H9 (cell line): ENCODE measurements around the gene ABCG4. TPM values are rescaled to one million over a fixed set of nuclear protein-coding genes. Genes with fewer than 3 reads are reported as not detected.

Experiments
- DNase-seq: peaks from one replicate; pipeline ENCODE4 v3.0.0-alpha.2; 2017
- H2AFZ ChIP-seq: one replicate; pipeline ENCODE4 v1.6.1; 2013; ENCODE audit warnings: mild to moderate bottlenecking, low read length, control low read depth, moderate library complexity
- H2AK5ac ChIP-seq: 2 replicates; pipeline ENCODE4 v1.6.1; 2013; ENCODE audit warnings: low read length, control low read depth, mixed read lengths; ENCODE audit not compliant: insufficient read length
- H2BK120ac ChIP-seq: one replicate; pipeline ENCODE4 v1.6.1; 2013; ENCODE audit warnings: low read depth, mild to moderate bottlenecking, low read length, control low read depth, inconsistent platforms; ENCODE audit not compliant: poor library complexity, severe bottlenecking
- H2BK12ac ChIP-seq: 2 replicates; pipeline ENCODE4 v1.6.1; 2013; ENCODE audit warnings: low read length, control low read depth, mixed read lengths, low read depth; ENCODE audit not compliant: insufficient read length
- H2BK15ac ChIP-seq: 2 replicates; pipeline ENCODE4 v1.6.1; 2013; ENCODE audit warnings: low read depth, low read length, control low read depth
- H2BK20ac ChIP-seq: one replicate; pipeline ENCODE4 v1.6.1; 2013; ENCODE audit warnings: low read depth, mild to moderate bottlenecking, low read length, control low read depth, inconsistent platforms; ENCODE audit not compliant: poor library complexity, severe bottlenecking
- H2BK5ac ChIP-seq: 2 replicates; pipeline ENCODE4 v1.6.1; 2013; ENCODE audit warnings: low read length, control low read depth, mixed read lengths; ENCODE audit not compliant: insufficient read length
- H3K14ac ChIP-seq: 2 replicates; pipeline ENCODE4 v1.6.1; 2013; ENCODE audit warnings: low read length, control low read depth; ENCODE audit not compliant: insufficient read depth
- H3K18ac ChIP-seq: 2 replicates; pipeline ENCODE4 v1.6.1; 2013; ENCODE audit warnings: low read depth, mild to moderate bottlenecking, mixed read lengths, low read length, control low read depth; ENCODE audit not compliant: insufficient read length
- H3K23ac ChIP-seq: 2 replicates; pipeline ENCODE4 v1.6.1; 2013; ENCODE audit warnings: low read length, control low read depth, mixed read lengths, low read depth; ENCODE audit not compliant: insufficient read length
- H3K23me2 ChIP-seq: 2 replicates; pipeline ENCODE4 v1.6.1; 2013; ENCODE audit warnings: low read depth, mild to moderate bottlenecking, mixed read lengths, low read length, control low read depth; ENCODE audit not compliant: insufficient read length, poor library complexity, severe bottlenecking
- H3K27ac ChIP-seq: 2 replicates; pipeline ENCODE4 v1.5.1; 2013; ENCODE audit warnings: low read length, control low read depth, mixed read lengths, low read depth; ENCODE audit not compliant: insufficient read length
- H3K27me3 ChIP-seq: 2 replicates; pipeline ENCODE4 v1.6.1; 2013; ENCODE audit warnings: low read length, control low read depth, inconsistent platforms; ENCODE audit not compliant: insufficient read depth
- H3K4ac ChIP-seq: 2 replicates; pipeline ENCODE4 v1.6.1; 2013; ENCODE audit warnings: low read depth, mild to moderate bottlenecking, control low read depth, inconsistent platforms, low read length, moderate library complexity
- H3K4me1 ChIP-seq: 2 replicates; pipeline ENCODE4 v1.6.1; 2013; ENCODE audit warnings: low read length, control low read depth, inconsistent platforms; ENCODE audit not compliant: insufficient read depth
- H3K4me2 ChIP-seq: 2 replicates; pipeline ENCODE4 v1.6.1; 2013; ENCODE audit warnings: low read length, control low read depth, mixed read lengths; ENCODE audit not compliant: insufficient read length, insufficient read depth
- H3K56ac ChIP-seq: 2 replicates; pipeline ENCODE4 v1.6.1; 2013; ENCODE audit warnings: low read depth, mild to moderate bottlenecking, mixed read lengths, low read length, control low read depth; ENCODE audit not compliant: insufficient read length
- H3K79me1 ChIP-seq: 2 replicates; pipeline ENCODE4 v1.6.1; 2013; ENCODE audit warnings: low read depth, mild to moderate bottlenecking, moderate library complexity, low read length, control low read depth, inconsistent platforms; ENCODE audit not compliant: insufficient read depth, poor library complexity, severe bottlenecking
- H3K79me2 ChIP-seq: 2 replicates; pipeline ENCODE4 v1.6.1; 2013; ENCODE audit warnings: low read length, control low read depth, inconsistent platforms; ENCODE audit not compliant: insufficient read depth
- H3K9ac ChIP-seq: 2 replicates; pipeline ENCODE4 v1.6.1; 2013; ENCODE audit warnings: low read length, control low read depth, mixed read lengths; ENCODE audit not compliant: insufficient read length; ENCODE audit errors: extremely low read depth
- H3K9me3 ChIP-seq: one replicate; pipeline ENCODE4 v1.6.1; 2013; ENCODE audit warnings: low read depth, low read length, inconsistent platforms; ENCODE audit not compliant: control insufficient read depth
- H3T11ph ChIP-seq: one replicate; pipeline ENCODE4 v1.6.1; 2013; ENCODE audit warnings: mild to moderate bottlenecking, low read length, control low read depth, inconsistent platforms
- H4K20me1 ChIP-seq: one replicate; pipeline ENCODE4 v1.6.1; 2013; ENCODE audit not compliant: control insufficient read depth, insufficient read length, insufficient read depth
- H4K5ac ChIP-seq: 2 replicates; pipeline ENCODE4 v1.6.1; 2013; ENCODE audit warnings: low read depth, mild to moderate bottlenecking, mixed read lengths, low read length, control low read depth; ENCODE audit not compliant: insufficient read length
- H4K8ac ChIP-seq: replicated peaks from 2 replicates; pipeline ENCODE4 v1.6.1; 2013; ENCODE audit warnings: low read length, control low read depth, mixed read lengths, low read depth; ENCODE audit not compliant: insufficient read length
- H4K91ac ChIP-seq: 2 replicates; pipeline ENCODE4 v1.6.1; 2013; ENCODE audit warnings: low read depth, mild to moderate bottlenecking, moderate library complexity, mixed read lengths, low read length, control low read depth; ENCODE audit not compliant: insufficient read length
- H3K27ac Mint-ChIP-seq, 3 experiments: 2 replicates in 2 of 3; 3 replicates in 1 of 3; pipeline ENCODE4 v1.8.0; 2020 to 2021; ENCODE audit warnings: mixed read lengths in 3 of 3, mild to moderate bottlenecking in 1 of 3, moderate library complexity in 1 of 3
- H3K27me3 Mint-ChIP-seq: 2 replicates; pipeline ENCODE4 v1.8.0; 2021; ENCODE audit warnings: low read depth, mild to moderate bottlenecking, moderate library complexity, mixed read lengths
- H3K36me3 Mint-ChIP-seq, 3 experiments: 2 replicates in 2 of 3; 3 replicates in 1 of 3; pipeline ENCODE4 v1.8.0; 2020 to 2021; ENCODE audit warnings: low read depth in 3 of 3, mixed read lengths in 3 of 3; ENCODE audit not compliant: insufficient read depth in 1 of 3
- H3K4me1 Mint-ChIP-seq, 2 experiments: 2 replicates each; pipeline ENCODE4 v1.8.0; 2020; ENCODE audit warnings: mixed read lengths in 2 of 2
- H3K4me3 Mint-ChIP-seq, 2 experiments: 2 replicates in 1 of 2; 3 replicates in 1 of 2; pipeline ENCODE4 v1.8.0; 2020 to 2021; ENCODE audit warnings: mild to moderate bottlenecking in 2 of 2, mixed read lengths in 2 of 2, moderate library complexity in 1 of 2
- H3K9me3 Mint-ChIP-seq, 2 experiments: 2 replicates in 1 of 2; 3 replicates in 1 of 2; pipeline ENCODE4 v1.8.0; 2020; ENCODE audit warnings: mild to moderate bottlenecking in 2 of 2, mixed read lengths in 2 of 2, moderate library complexity in 1 of 2
- CTCF ChIP-seq: fragments of 200-600 bp; sonication (generic); conservative IDR thresholded peaks from 3 replicates; pipeline ENCODE4 v1.8.0; 2021; ENCODE audit warnings: antibody characterized with exemption, mild to moderate bottlenecking
- WGBS: extraction: QIAGEN DNeasy Blood & Tissue Kit; methylation state at CpG from one replicate; pipeline ENCODE4 v1.1.7; 2013; ENCODE audit warnings: missing lambda C conversion rate, low lambda C conversion rate, mixed read lengths; ENCODE audit not compliant: insufficient read length; ENCODE audit errors: extremely low coverage; 5-methylcytosine and 5-hydroxymethylcytosine counted together
- total RNA-seq: library from RNA; stranded (reverse); gene quantifications from 2 replicates; pipeline ENCODE4 v1.2.1, GENCODE V29; 2021

Gene ABCG4
- total RNA-seq, 1 experiment from 2014 or later: 1.2 TPM

GRCh38 chr11:119209186-119209585 lies 60.3 kb downstream of the ABCG4 start:
- Histone ChIP-seq H2AFZ (no peak overlapping the region), H3K14ac (no peak overlapping the region), H3T11ph (no peak overlapping the region), H3K79me1 (peaks cover 3% of the 10 kb centered on the region), H3K4me2 (no peak overlapping the region), H2BK15ac (no peak overlapping the region), H3K27ac (no peak overlapping the region), H3K4ac (no peak overlapping the region), H3K9ac (no peak overlapping the region), H3K56ac (no peak overlapping the region), H3K27me3 (no peaks in the 10 kb centered on the region), H2BK5ac (no peak overlapping the region), H4K8ac (no peak overlapping the region), H4K20me1 (no peaks in the 10 kb centered on the region), H3K23ac (no peak overlapping the region), H3K9me3 (no peaks in the 10 kb centered on the region), H4K91ac (no peak overlapping the region), H2BK20ac (no peak overlapping the region), H3K23me2 (peaks cover 9% of the 10 kb centered on the region), H3K79me2 (peaks cover 40% of the 10 kb centered on the region; the same call in 1 of the 2 replicates), H3K4me1 (no peaks in the 10 kb centered on the region; the same call in 1 of the 2 replicates), H3K18ac (no peak overlapping the region), H2BK12ac (no peak overlapping the region), H2AK5ac (no peak overlapping the region), H4K5ac (no peak overlapping the region), H2BK120ac (no peak overlapping the region)
- DNase-seq: no peak
- no CpG with 5 or more reads among the region's 7 CpGs for WGBS
- peaks cover 0 to 3% of the 10 kb centered on the region in 2 experiments; a peak in 1 of 5 replicates for H3K9me3 Mint-ChIP-seq
- no peak overlapping the region for H3K27ac Mint-ChIP-seq
- no peak for TF ChIP-seq CTCF
- no peaks in the 10 kb centered on the region for H3K27me3 Mint-ChIP-seq
- H3K4me1 Mint-ChIP-seq: peaks cover 37 to 40% of the 10 kb centered on the region in 2 experiments
- H3K36me3 Mint-ChIP-seq: no peaks in the 10 kb centered on the region; a peak in 1 of 7 replicates
- no peak overlapping the region; a peak in 1 of 5 replicates for H3K4me3 Mint-ChIP-seq
